Gastroesophageal sphincter (tissue), 4 donors: Measurements from ENCODE around the gene GPR78. TPM values are rescaled to one million over a fixed set of nuclear protein-coding genes. Genes with fewer than 3 reads are reported as not detected.

Experiments
- ATAC-seq: fragments of 150-250 bp; one replicate; pipeline ENCODE4 v1.9.1; 2016; ENCODE audit warnings: mild to moderate bottlenecking, moderate library complexity
- H3K27ac ChIP-seq, 4 donors: fragments of 200-600 bp; sonication (generic) in 3 of 4; 1 replicate in 3 of 4; 2 replicates in 1 of 4; pipeline ENCODE4 v1.5.1; 2016 to 2019
- H3K27me3 ChIP-seq: fragments of 200-600 bp; sonication (generic); one replicate; pipeline ENCODE4 v1.5.1; 2019
- H3K36me3 ChIP-seq, 2 donors: fragments of 200-600 bp; sonication (generic); one replicate each; pipeline ENCODE4 v1.5.1; 2019; ENCODE audit warnings: control low read depth in 1 of 2
- H3K4me1 ChIP-seq, 3 donors: fragments of 200-600 bp; sonication (generic); 1 replicate in 2 of 3; 2 replicates in 1 of 3; pipeline ENCODE4 v1.5.1; 2016 to 2019; ENCODE audit warnings: control low read depth in 2 of 3
- H3K4me3 ChIP-seq, 2 donors: fragments of 200-600 bp; sonication (generic); one replicate each; pipeline ENCODE4 v1.5.1; 2019; ENCODE audit warnings: mild to moderate bottlenecking in 1 of 2, moderate library complexity in 1 of 2
- H3K9me3 ChIP-seq, 3 donors: fragments of 200-600 bp; sonication (generic); one replicate each; pipeline ENCODE4 v1.5.1; 2017 to 2019; ENCODE audit warnings: control low read depth in 2 of 3
- EP300 ChIP-seq: sonication (generic); formaldehyde crosslinking; IDR thresholded peaks from one replicate; pipeline ENCODE4 v1.6.1; 2017; ENCODE audit warnings: antibody characterized with exemption, mild to moderate bottlenecking
- POLR2A ChIP-seq, 2 donors: fragments of 450-650 bp; IDR thresholded peaks; one replicate each; pipeline ENCODE4 v1.6.1; 2017; ENCODE audit warnings: antibody characterized with exemption in 2 of 2, mild to moderate bottlenecking in 2 of 2, moderate library complexity in 1 of 2
- POLR2AphosphoS5 ChIP-seq: sonication (generic); formaldehyde crosslinking; IDR thresholded peaks from one replicate; pipeline ENCODE4 v1.6.1; 2017; ENCODE audit warnings: antibody characterized with exemption
- WGBS, 2 donors: methylation state at CpG; one replicate each; pipeline ENCODE4 v1.1.5; 2018; ENCODE audit warnings: low coverage in 1 of 2; 5-methylcytosine and 5-hydroxymethylcytosine counted together
- total RNA-seq, 4 donors: library from RNA; depleted of rRNA; stranded (reverse); fragments of >200 nt; gene quantifications; one replicate each; pipeline ENCODE4 v1.1.0, GENCODE V29; 2016
- TF ChIP-seq, protein P1 (sequence below), 4 experiments: fragments of 200-600 bp in 2 of 4; fragments of 450-650 bp in 2 of 4; sonication (generic) in 1 of 4; IDR thresholded peaks; one replicate each; pipeline ENCODE4 v1.5.1; 2017 to 2019; ENCODE audit warnings: antibody characterized with exemption in 4 of 4, mild to moderate bottlenecking in 2 of 4, moderate library complexity in 2 of 4

GPR78 gene
- total RNA-seq, 4 donors from 2014 or later, result not detected

DNA sequence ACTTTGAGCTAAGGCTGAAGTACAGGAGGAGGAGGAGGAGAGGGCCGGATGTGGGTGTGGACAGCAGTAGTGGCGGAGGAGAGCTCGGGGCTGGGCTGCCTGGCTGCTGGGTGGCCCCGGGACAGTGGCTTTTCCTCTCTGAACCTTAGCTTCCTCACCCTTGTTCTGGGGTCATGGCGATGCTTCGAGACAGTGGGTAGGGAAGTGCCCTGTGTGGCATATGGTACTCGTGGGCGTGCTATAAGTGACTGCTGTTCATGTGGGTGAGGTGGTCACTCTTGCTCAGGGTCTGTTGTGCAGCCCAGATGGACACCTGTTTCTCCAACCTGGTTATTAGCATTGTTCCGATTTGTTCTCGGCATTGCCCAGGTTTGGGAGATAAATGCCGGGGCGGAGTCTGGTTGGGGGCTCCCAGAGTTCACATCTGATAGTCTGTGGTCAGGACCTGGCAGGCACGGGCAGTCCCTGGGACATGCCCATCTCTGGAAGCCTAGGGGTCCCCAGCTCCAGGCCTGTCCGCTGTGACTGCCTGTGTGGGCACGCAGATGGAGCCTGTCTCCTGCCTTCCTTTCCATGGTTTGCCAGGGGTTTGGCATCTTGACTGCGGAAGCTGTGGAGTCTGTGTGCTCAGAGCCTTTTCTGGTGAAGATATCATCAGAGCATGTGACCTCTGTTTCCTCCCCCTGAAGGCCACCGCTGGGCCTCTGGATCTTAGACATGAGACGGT, 7.4 kb downstream of the GPR78 start:
- 20 to 100% methylated on average over 1 to 2 of the region's 18 CpGs for WGBS, 2 donors
- no peak for ATAC-seq

DNA sequence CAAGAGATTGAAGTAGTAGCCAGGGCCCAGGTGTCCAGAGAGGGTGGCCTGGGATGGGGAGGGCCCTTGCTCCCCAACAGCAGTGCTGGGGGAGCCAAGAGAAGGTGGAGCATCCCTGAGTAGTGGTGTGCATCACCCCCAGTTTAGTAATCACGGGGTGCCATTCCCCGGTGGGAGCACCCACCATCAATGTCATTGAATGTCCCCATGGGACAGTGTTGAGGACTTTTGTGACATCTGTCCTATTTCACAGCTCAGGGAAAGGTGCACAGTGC, 7.9 kb downstream of the GPR78 start:
- Histone ChIP-seq H3K4me1 (peaks cover 0 to 13% (median 0%) of the 10 kb centered on the region in 3 donors), H3K27me3 (peaks cover 96% of the 10 kb centered on the region), H3K9me3 (no peaks in the 10 kb centered on the region), H3K36me3 (no peaks in the 10 kb centered on the region), H3K4me3 (no peak overlapping the region), H3K27ac (no peak overlapping the region)
- TF ChIP-seq POLR2A (IDR thresholded peaks at IDR 0.05) (no peak), POLR2AphosphoS5 (no peak), EP300 (no peak)
- TF ChIP-seq, protein P1, sequence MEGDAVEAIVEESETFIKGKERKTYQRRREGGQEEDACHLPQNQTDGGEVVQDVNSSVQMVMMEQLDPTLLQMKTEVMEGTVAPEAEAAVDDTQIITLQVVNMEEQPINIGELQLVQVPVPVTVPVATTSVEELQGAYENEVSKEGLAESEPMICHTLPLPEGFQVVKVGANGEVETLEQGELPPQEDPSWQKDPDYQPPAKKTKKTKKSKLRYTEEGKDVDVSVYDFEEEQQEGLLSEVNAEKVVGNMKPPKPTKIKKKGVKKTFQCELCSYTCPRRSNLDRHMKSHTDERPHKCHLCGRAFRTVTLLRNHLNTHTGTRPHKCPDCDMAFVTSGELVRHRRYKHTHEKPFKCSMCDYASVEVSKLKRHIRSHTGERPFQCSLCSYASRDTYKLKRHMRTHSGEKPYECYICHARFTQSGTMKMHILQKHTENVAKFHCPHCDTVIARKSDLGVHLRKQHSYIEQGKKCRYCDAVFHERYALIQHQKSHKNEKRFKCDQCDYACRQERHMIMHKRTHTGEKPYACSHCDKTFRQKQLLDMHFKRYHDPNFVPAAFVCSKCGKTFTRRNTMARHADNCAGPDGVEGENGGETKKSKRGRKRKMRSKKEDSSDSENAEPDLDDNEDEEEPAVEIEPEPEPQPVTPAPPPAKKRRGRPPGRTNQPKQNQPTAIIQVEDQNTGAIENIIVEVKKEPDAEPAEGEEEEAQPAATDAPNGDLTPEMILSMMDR (IDR thresholded peaks at IDR 0.05), result no peak
- no CpG with 5 or more reads among the region's 2 CpGs for WGBS, 2 donors
- no peak for ATAC-seq

More for the DNA sequence above, 7.4 kb downstream of the GPR78 start:
- Histone ChIP-seq H3K4me1 (peaks cover 0 to 8% (median 0%) of the 10 kb centered on the region in 3 donors), H3K4me3 (no peak overlapping the region), H3K27me3 (peaks cover 96% of the 10 kb centered on the region), H3K27ac (no peak overlapping the region), H3K36me3 (no peaks in the 10 kb centered on the region), H3K9me3 (no peaks in the 10 kb centered on the region)
- TF ChIP-seq, protein P1 (IDR thresholded peaks at IDR 0.05), result no peak
- TF ChIP-seq POLR2A (IDR thresholded peaks at IDR 0.05) (no peak), EP300 (no peak), POLR2AphosphoS5 (no peak)

DNA sequence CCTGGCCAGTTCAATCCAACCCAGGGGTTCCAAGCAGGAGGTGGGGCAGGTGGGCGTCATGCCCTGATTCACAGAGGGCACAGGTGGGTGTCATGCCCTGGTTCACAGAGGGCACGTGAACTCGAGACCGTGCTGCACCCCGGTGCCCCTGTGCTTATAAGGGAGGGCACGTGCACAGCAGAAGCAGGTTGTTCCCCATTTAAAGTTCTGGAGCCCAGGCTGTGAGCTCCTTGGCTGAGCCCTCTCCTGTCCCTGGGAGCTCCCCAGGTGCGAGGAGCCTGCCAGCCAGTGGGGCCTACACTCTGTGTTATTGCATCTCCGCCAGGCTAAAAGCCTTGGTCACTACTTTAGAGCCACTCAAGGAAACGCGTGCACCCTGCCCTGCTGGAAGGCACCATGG, 9.1 kb downstream of the GPR78 start:
- H3K36me3 ChIP-seq, result no peaks in the 10 kb centered on the region
- 83 to 93% methylated on average over 5 of the region's 10 CpGs for WGBS, 2 donors

DNA sequence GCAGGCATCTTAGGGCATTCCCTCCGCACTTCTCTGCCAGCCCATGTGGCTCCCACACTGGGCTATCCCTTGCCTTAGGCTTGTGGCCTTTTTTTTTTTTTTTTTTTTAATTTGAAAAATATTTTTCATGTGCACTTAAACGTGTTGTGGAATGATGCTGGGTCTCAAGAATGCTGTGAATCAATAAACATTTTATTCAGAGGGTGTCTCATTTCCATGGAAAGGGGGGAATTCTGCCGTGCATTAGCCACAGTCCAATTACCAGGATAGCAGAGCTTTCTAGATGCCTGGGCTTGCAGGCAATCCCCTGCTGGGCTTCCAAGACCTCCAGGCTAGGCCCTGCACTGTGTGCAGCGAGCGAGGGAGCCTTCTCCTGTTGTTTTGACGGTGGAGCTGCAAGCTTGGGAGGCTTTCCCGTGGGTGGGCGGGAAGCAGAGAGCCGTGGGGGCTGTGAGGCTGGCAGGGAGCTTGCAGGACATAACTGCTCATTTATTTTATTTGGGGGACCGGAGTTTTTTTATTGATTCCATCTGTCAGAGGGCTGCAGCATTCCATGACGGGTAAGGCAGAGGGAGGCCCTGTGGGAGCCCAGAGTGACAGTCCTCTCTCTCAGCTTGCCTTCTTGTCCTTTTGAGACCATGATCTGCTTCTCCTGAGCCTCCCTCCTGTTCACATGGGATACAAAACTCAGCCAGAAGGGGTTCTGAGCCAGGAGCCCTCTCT, 9.8 kb downstream of the GPR78 start:
- ATAC-seq, result no peak
- 28% methylated on average over 3 to 5 of the region's 11 CpGs for WGBS, 2 donors
- Histone ChIP-seq H3K9me3 (no peaks in the 10 kb centered on the region), H3K36me3 (no peaks in the 10 kb centered on the region), H3K4me3 (no peak overlapping the region), H3K27me3 (peaks cover 92% of the 10 kb centered on the region), H3K4me1 (peaks cover 0 to 18% (median 0%) of the 10 kb centered on the region in 3 donors), H3K27ac (no peak overlapping the region)
- TF ChIP-seq, protein P1 (IDR thresholded peaks at IDR 0.05), result no peak
- TF ChIP-seq POLR2A (IDR thresholded peaks at IDR 0.05) (no peak), EP300 (no peak), POLR2AphosphoS5 (no peak)

More for the DNA sequence above, 9.1 kb downstream of the GPR78 start:
- TF ChIP-seq POLR2A (IDR thresholded peaks at IDR 0.05) (no peak), EP300 (no peak), POLR2AphosphoS5 (no peak)
- TF ChIP-seq, protein P1 (IDR thresholded peaks at IDR 0.05), result no peak
- H3K4me3 ChIP-seq, result no peak overlapping the region
- H3K27me3 ChIP-seq, result peaks cover 96% of the 10 kb centered on the region
- no peaks in the 10 kb centered on the region for H3K9me3 ChIP-seq
- H3K4me1 ChIP-seq, result peaks cover 0 to 18% (median 0%) of the 10 kb centered on the region in 3 donors
- no peak overlapping the region for H3K27ac ChIP-seq
- ATAC-seq, result no peak

DNA sequence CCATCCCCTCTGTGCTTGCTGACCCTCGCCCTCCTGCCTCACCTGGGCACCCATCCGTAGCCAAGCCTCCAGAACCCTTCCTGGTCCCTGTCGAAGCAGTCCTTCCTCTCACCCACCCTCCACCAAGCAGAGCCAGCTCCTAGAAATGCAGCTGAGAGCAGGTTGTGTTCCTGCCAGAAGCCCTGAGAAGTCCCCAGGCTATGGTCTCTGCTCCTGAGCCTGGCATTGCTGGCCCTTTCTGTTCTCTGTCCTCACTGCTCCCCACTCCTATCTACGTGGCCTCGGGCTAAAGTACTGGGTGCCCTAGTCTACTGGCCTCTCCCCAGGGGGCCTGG, 10.3 kb downstream of the GPR78 start:
- Histone ChIP-seq H3K27me3 (peaks cover 86% of the 10 kb centered on the region), H3K9me3 (no peaks in the 10 kb centered on the region), H3K27ac (no peak overlapping the region), H3K4me3 (no peak overlapping the region), H3K4me1 (peaks cover 0 to 18% (median 0%) of the 10 kb centered on the region in 3 donors), H3K36me3 (no peaks in the 10 kb centered on the region)
- WGBS, 2 donors, result 82 to 92% methylated on average over 2 to 5 of the region's 5 CpGs
- TF ChIP-seq POLR2A (IDR thresholded peaks at IDR 0.05) (no peak), EP300 (no peak), POLR2AphosphoS5 (no peak)
- TF ChIP-seq, protein P1 (IDR thresholded peaks at IDR 0.05), result no peak
- no peak for ATAC-seq
